H9 (cell line): ENCODE data around the gene MSH6. TPM values are rescaled to one million over a fixed set of nuclear protein-coding genes. Genes with fewer than 3 reads are reported as not detected.

Source experiments
- DNase-seq: peaks from one replicate; pipeline ENCODE4 v3.0.0-alpha.2; 2017
- H2AFZ ChIP-seq: one replicate; pipeline ENCODE4 v1.6.1; 2013; ENCODE audit warnings: mild to moderate bottlenecking, low read length, control low read depth, moderate library complexity
- H2AK5ac ChIP-seq: 2 replicates; pipeline ENCODE4 v1.6.1; 2013; ENCODE audit warnings: low read length, control low read depth, mixed read lengths; ENCODE audit not compliant: insufficient read length
- H2BK120ac ChIP-seq: one replicate; pipeline ENCODE4 v1.6.1; 2013; ENCODE audit warnings: low read depth, mild to moderate bottlenecking, low read length, control low read depth, inconsistent platforms; ENCODE audit not compliant: poor library complexity, severe bottlenecking
- H2BK12ac ChIP-seq: 2 replicates; pipeline ENCODE4 v1.6.1; 2013; ENCODE audit warnings: low read length, control low read depth, mixed read lengths, low read depth; ENCODE audit not compliant: insufficient read length
- H2BK15ac ChIP-seq: 2 replicates; pipeline ENCODE4 v1.6.1; 2013; ENCODE audit warnings: low read depth, low read length, control low read depth
- H2BK20ac ChIP-seq: one replicate; pipeline ENCODE4 v1.6.1; 2013; ENCODE audit warnings: low read depth, mild to moderate bottlenecking, low read length, control low read depth, inconsistent platforms; ENCODE audit not compliant: poor library complexity, severe bottlenecking
- H2BK5ac ChIP-seq: 2 replicates; pipeline ENCODE4 v1.6.1; 2013; ENCODE audit warnings: low read length, control low read depth, mixed read lengths; ENCODE audit not compliant: insufficient read length
- H3K14ac ChIP-seq: 2 replicates; pipeline ENCODE4 v1.6.1; 2013; ENCODE audit warnings: low read length, control low read depth; ENCODE audit not compliant: insufficient read depth
- H3K18ac ChIP-seq: 2 replicates; pipeline ENCODE4 v1.6.1; 2013; ENCODE audit warnings: low read depth, mild to moderate bottlenecking, mixed read lengths, low read length, control low read depth; ENCODE audit not compliant: insufficient read length
- H3K23ac ChIP-seq: 2 replicates; pipeline ENCODE4 v1.6.1; 2013; ENCODE audit warnings: low read length, control low read depth, mixed read lengths, low read depth; ENCODE audit not compliant: insufficient read length
- H3K23me2 ChIP-seq: 2 replicates; pipeline ENCODE4 v1.6.1; 2013; ENCODE audit warnings: low read depth, mild to moderate bottlenecking, mixed read lengths, low read length, control low read depth; ENCODE audit not compliant: insufficient read length, poor library complexity, severe bottlenecking
- H3K27ac ChIP-seq: 2 replicates; pipeline ENCODE4 v1.5.1; 2013; ENCODE audit warnings: low read length, control low read depth, mixed read lengths, low read depth; ENCODE audit not compliant: insufficient read length
- H3K27me3 ChIP-seq: 2 replicates; pipeline ENCODE4 v1.6.1; 2013; ENCODE audit warnings: low read length, control low read depth, inconsistent platforms; ENCODE audit not compliant: insufficient read depth
- H3K4ac ChIP-seq: 2 replicates; pipeline ENCODE4 v1.6.1; 2013; ENCODE audit warnings: low read depth, mild to moderate bottlenecking, control low read depth, inconsistent platforms, low read length, moderate library complexity
- H3K4me1 ChIP-seq: 2 replicates; pipeline ENCODE4 v1.6.1; 2013; ENCODE audit warnings: low read length, control low read depth, inconsistent platforms; ENCODE audit not compliant: insufficient read depth
- H3K4me2 ChIP-seq: 2 replicates; pipeline ENCODE4 v1.6.1; 2013; ENCODE audit warnings: low read length, control low read depth, mixed read lengths; ENCODE audit not compliant: insufficient read length, insufficient read depth
- H3K56ac ChIP-seq: 2 replicates; pipeline ENCODE4 v1.6.1; 2013; ENCODE audit warnings: low read depth, mild to moderate bottlenecking, mixed read lengths, low read length, control low read depth; ENCODE audit not compliant: insufficient read length
- H3K79me1 ChIP-seq: 2 replicates; pipeline ENCODE4 v1.6.1; 2013; ENCODE audit warnings: low read depth, mild to moderate bottlenecking, moderate library complexity, low read length, control low read depth, inconsistent platforms; ENCODE audit not compliant: insufficient read depth, poor library complexity, severe bottlenecking
- H3K79me2 ChIP-seq: 2 replicates; pipeline ENCODE4 v1.6.1; 2013; ENCODE audit warnings: low read length, control low read depth, inconsistent platforms; ENCODE audit not compliant: insufficient read depth
- H3K9ac ChIP-seq: 2 replicates; pipeline ENCODE4 v1.6.1; 2013; ENCODE audit warnings: low read length, control low read depth, mixed read lengths; ENCODE audit not compliant: insufficient read length; ENCODE audit errors: extremely low read depth
- H3K9me3 ChIP-seq: one replicate; pipeline ENCODE4 v1.6.1; 2013; ENCODE audit warnings: low read depth, low read length, inconsistent platforms; ENCODE audit not compliant: control insufficient read depth
- H3T11ph ChIP-seq: one replicate; pipeline ENCODE4 v1.6.1; 2013; ENCODE audit warnings: mild to moderate bottlenecking, low read length, control low read depth, inconsistent platforms
- H4K20me1 ChIP-seq: one replicate; pipeline ENCODE4 v1.6.1; 2013; ENCODE audit not compliant: control insufficient read depth, insufficient read length, insufficient read depth
- H4K5ac ChIP-seq: 2 replicates; pipeline ENCODE4 v1.6.1; 2013; ENCODE audit warnings: low read depth, mild to moderate bottlenecking, mixed read lengths, low read length, control low read depth; ENCODE audit not compliant: insufficient read length
- H4K8ac ChIP-seq: replicated peaks from 2 replicates; pipeline ENCODE4 v1.6.1; 2013; ENCODE audit warnings: low read length, control low read depth, mixed read lengths, low read depth; ENCODE audit not compliant: insufficient read length
- H4K91ac ChIP-seq: 2 replicates; pipeline ENCODE4 v1.6.1; 2013; ENCODE audit warnings: low read depth, mild to moderate bottlenecking, moderate library complexity, mixed read lengths, low read length, control low read depth; ENCODE audit not compliant: insufficient read length
- H3K27ac Mint-ChIP-seq, 3 experiments: 2 replicates in 2 of 3; 3 replicates in 1 of 3; pipeline ENCODE4 v1.8.0; 2020 to 2021; ENCODE audit warnings: mixed read lengths in 3 of 3, mild to moderate bottlenecking in 1 of 3, moderate library complexity in 1 of 3
- H3K27me3 Mint-ChIP-seq: 2 replicates; pipeline ENCODE4 v1.8.0; 2021; ENCODE audit warnings: low read depth, mild to moderate bottlenecking, moderate library complexity, mixed read lengths
- H3K36me3 Mint-ChIP-seq, 3 experiments: 2 replicates in 2 of 3; 3 replicates in 1 of 3; pipeline ENCODE4 v1.8.0; 2020 to 2021; ENCODE audit warnings: low read depth in 3 of 3, mixed read lengths in 3 of 3; ENCODE audit not compliant: insufficient read depth in 1 of 3
- H3K4me1 Mint-ChIP-seq, 2 experiments: 2 replicates each; pipeline ENCODE4 v1.8.0; 2020; ENCODE audit warnings: mixed read lengths in 2 of 2
- H3K4me3 Mint-ChIP-seq, 2 experiments: 2 replicates in 1 of 2; 3 replicates in 1 of 2; pipeline ENCODE4 v1.8.0; 2020 to 2021; ENCODE audit warnings: mild to moderate bottlenecking in 2 of 2, mixed read lengths in 2 of 2, moderate library complexity in 1 of 2
- H3K9me3 Mint-ChIP-seq, 2 experiments: 2 replicates in 1 of 2; 3 replicates in 1 of 2; pipeline ENCODE4 v1.8.0; 2020; ENCODE audit warnings: mild to moderate bottlenecking in 2 of 2, mixed read lengths in 2 of 2, moderate library complexity in 1 of 2
- WGBS: extraction: QIAGEN DNeasy Blood & Tissue Kit; methylation state at CpG from one replicate; pipeline ENCODE4 v1.1.7; 2013; ENCODE audit warnings: missing lambda C conversion rate, low lambda C conversion rate, mixed read lengths; ENCODE audit not compliant: insufficient read length; ENCODE audit errors: extremely low coverage; 5-methylcytosine and 5-hydroxymethylcytosine counted together
- total RNA-seq: library from RNA; stranded (reverse); gene quantifications from 2 replicates; pipeline ENCODE4 v1.2.1, GENCODE V29; 2021
- TF ChIP-seq, protein P1 (sequence below): fragments of 200-600 bp; sonication (generic); conservative IDR thresholded peaks from 3 replicates; pipeline ENCODE4 v1.8.0; 2021; ENCODE audit warnings: antibody characterized with exemption, mild to moderate bottlenecking

MSH6 gene
- total RNA-seq, 1 experiment from 2014 or later: 303 TPM

DNA sequence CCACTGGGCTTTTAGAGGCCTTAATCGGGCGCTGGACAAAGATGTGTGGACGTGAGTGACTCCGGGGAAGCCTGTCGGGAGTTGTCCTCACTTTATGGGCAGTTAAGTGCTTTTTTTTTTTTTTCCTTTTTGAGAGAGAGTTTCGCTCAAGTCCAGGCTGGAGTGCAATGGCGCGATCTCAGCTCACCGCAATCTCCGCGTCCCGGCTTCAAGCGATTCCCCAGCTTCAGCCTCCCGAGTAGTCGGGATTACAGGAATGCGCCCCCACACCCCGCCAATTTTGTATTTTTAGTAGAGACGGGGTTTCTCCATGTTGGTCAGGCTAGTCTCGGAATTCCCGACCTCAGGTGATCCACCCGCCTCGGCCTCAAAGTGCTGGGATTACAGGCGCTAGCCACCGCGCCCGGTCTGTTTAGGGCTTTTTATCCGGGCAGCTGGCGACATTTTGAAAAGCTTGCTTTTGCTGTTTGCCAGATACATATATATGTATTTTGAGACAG lies 1.5 kb downstream of the MSH6 start:
- H3K9ac ChIP-seq: peak overlapping the region; percentile 42
- no peak overlapping the region for H3K4ac ChIP-seq
- H2AK5ac ChIP-seq: no peak overlapping the region
- no peak overlapping the region for H3T11ph ChIP-seq
- Mint-ChIP-seq H3K9me3 (no peaks in the 10 kb centered on the region; a peak in 2 of 5 replicates), H3K4me3 (peak overlapping the region; percentile 92 to 96), H3K36me3 (peaks cover 12 to 22% (median 18%) of the 10 kb centered on the region in 3 experiments), H3K27ac (peak overlapping the region; percentile 91 to 95 (median 94); a peak in 4 of 7 replicates), H3K4me1 (peaks cover 21 to 25% of the 10 kb centered on the region in 2 experiments), H3K27me3 (no peaks in the 10 kb centered on the region)
- no peaks in the 10 kb centered on the region; the same call in 1 of the 2 replicates for H3K4me1 ChIP-seq
- no peak overlapping the region for H4K8ac ChIP-seq
- H3K79me1 ChIP-seq: peaks cover 2% of the 10 kb centered on the region
- H4K20me1 ChIP-seq: no peaks in the 10 kb centered on the region
- H3K4me2 ChIP-seq: peak overlapping the region; percentile 83
- H2BK20ac ChIP-seq: no peak overlapping the region
- no peak for DNase-seq
- H3K56ac ChIP-seq: no peak overlapping the region
- no peak overlapping the region for H2BK15ac ChIP-seq
- H2BK5ac ChIP-seq: no peak overlapping the region
- no CpG with 5 or more reads among the region's 28 CpGs for WGBS
- no peak overlapping the region; the same call in 1 of the 2 replicates for H3K14ac ChIP-seq
- H2BK120ac ChIP-seq: no peak overlapping the region
- TF ChIP-seq, protein P1, sequence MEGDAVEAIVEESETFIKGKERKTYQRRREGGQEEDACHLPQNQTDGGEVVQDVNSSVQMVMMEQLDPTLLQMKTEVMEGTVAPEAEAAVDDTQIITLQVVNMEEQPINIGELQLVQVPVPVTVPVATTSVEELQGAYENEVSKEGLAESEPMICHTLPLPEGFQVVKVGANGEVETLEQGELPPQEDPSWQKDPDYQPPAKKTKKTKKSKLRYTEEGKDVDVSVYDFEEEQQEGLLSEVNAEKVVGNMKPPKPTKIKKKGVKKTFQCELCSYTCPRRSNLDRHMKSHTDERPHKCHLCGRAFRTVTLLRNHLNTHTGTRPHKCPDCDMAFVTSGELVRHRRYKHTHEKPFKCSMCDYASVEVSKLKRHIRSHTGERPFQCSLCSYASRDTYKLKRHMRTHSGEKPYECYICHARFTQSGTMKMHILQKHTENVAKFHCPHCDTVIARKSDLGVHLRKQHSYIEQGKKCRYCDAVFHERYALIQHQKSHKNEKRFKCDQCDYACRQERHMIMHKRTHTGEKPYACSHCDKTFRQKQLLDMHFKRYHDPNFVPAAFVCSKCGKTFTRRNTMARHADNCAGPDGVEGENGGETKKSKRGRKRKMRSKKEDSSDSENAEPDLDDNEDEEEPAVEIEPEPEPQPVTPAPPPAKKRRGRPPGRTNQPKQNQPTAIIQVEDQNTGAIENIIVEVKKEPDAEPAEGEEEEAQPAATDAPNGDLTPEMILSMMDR: no peak
- no peak overlapping the region for H2BK12ac ChIP-seq
- no peak overlapping the region for H4K5ac ChIP-seq
- no peaks in the 10 kb centered on the region for H3K27me3 ChIP-seq
- H4K91ac ChIP-seq: no peak overlapping the region
- no peaks in the 10 kb centered on the region for H3K9me3 ChIP-seq
- H3K23ac ChIP-seq: no peak overlapping the region
- no peak overlapping the region for H3K27ac ChIP-seq
- H2AFZ ChIP-seq: no peak overlapping the region
- H3K79me2 ChIP-seq: peaks cover 43% of the 10 kb centered on the region
- H3K23me2 ChIP-seq: peaks cover 4% of the 10 kb centered on the region
- no peak overlapping the region for H3K18ac ChIP-seq
